ENCODE results near the gene MPRIP. TPM values are rescaled to one million over a fixed set of nuclear protein-coding genes. Genes with fewer than 3 reads are reported as not detected.

The MPRIP gene
- total and polyA plus RNA-seq, 2 of the 13 experiments (the other 11 are each of a cell fraction or from before 2014, with no cell fraction given), result 50.2 to 52.4 TPM

DNA sequence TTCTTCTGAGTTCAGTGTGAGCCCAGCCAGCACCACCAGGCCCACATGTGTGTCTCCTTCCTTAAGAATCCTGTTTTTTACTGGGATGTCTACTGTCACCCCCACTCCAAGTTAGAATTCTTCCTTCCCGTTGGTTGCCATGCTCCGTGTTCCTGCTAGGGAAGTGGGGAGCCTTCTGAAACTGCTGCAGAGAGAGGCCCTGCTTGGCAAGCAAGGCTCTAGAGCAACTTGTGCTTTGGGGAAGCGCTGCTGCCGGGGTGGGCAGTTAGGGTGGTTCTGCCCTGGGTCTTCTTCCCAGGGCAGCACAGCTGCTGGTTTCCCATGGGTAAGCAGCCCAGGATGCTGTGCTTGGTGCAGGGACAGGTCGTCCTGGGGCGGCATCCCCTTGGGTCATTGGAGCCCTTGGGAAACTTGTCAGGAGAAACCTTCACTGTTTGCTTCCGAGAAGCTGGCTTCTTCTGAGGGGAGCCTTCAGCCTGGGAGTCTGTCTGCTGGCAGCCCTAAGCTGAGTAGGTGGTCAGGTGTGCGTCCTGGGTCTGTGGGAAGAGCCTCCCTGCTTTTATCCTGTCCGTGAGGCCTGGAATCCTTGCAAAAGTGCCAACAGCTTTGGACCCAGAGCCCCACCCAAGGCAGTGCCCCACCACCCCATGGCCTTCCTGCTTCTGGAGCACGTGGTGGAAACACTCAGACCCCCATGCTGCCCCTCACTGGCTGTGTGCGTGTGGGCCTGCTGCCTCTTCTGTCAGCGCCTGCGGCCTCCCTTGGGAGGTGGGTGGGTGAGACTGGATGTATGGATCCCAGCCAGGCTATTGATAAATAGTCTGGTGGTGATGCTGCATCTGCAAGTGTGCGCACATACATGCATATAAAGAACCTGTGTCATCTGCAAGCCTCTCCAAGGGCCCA, 92.0 kb downstream of the MPRIP start (continued):
- TF ChIP-seq, protein P1, sequence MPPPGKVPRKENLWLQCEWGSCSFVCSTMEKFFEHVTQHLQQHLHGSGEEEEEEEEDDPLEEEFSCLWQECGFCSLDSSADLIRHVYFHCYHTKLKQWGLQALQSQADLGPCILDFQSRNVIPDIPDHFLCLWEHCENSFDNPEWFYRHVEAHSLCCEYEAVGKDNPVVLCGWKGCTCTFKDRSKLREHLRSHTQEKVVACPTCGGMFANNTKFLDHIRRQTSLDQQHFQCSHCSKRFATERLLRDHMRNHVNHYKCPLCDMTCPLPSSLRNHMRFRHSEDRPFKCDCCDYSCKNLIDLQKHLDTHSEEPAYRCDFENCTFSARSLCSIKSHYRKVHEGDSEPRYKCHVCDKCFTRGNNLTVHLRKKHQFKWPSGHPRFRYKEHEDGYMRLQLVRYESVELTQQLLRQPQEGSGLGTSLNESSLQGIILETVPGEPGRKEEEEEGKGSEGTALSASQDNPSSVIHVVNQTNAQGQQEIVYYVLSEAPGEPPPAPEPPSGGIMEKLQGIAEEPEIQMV (CRISPR knock-in tag; IDR thresholded peaks at IDR 0.05; ENCODE audit: low read depth), result no peak
- TF ChIP-seq ZNF234 (CRISPR knock-in tag; conservative IDR thresholded peaks at IDR 0.05) (no peak), ZNF256 (CRISPR knock-in tag; conservative IDR thresholded peaks at IDR 0.05) (no peak)
- TF ChIP-seq, protein P2, sequence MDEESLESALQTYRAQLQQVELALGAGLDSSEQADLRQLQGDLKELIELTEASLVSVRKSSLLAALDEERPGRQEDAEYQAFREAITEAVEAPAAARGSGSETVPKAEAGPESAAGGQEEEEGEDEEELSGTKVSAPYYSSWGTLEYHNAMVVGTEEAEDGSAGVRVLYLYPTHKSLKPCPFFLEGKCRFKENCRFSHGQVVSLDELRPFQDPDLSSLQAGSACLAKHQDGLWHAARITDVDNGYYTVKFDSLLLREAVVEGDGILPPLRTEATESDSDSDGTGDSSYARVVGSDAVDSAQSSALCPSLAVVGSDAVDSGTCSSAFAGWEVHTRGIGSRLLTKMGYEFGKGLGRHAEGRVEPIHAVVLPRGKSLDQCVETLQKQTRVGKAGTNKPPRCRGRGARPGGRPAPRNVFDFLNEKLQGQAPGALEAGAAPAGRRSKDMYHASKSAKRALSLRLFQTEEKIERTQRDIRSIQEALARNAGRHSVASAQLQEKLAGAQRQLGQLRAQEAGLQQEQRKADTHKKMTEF (CRISPR knock-in tag; IDR thresholded peaks at IDR 0.05), result no peak
- TF ChIP-seq, protein P3, sequence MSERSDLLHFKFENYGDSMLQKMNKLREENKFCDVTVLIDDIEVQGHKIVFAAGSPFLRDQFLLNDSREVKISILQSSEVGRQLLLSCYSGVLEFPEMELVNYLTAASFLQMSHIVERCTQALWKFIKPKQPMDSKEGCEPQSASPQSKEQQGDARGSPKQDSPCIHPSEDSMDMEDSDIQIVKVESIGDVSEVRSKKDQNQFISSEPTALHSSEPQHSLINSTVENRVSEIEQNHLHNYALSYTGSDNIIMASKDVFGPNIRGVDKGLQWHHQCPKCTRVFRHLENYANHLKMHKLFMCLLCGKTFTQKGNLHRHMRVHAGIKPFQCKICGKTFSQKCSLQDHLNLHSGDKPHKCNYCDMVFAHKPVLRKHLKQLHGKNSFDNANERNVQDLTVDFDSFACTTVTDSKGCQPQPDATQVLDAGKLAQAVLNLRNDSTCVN (CRISPR knock-in tag; IDR thresholded peaks at IDR 0.05; ENCODE audit: borderline replicate concordance), result no peak
- TF ChIP-seq, protein P4, sequence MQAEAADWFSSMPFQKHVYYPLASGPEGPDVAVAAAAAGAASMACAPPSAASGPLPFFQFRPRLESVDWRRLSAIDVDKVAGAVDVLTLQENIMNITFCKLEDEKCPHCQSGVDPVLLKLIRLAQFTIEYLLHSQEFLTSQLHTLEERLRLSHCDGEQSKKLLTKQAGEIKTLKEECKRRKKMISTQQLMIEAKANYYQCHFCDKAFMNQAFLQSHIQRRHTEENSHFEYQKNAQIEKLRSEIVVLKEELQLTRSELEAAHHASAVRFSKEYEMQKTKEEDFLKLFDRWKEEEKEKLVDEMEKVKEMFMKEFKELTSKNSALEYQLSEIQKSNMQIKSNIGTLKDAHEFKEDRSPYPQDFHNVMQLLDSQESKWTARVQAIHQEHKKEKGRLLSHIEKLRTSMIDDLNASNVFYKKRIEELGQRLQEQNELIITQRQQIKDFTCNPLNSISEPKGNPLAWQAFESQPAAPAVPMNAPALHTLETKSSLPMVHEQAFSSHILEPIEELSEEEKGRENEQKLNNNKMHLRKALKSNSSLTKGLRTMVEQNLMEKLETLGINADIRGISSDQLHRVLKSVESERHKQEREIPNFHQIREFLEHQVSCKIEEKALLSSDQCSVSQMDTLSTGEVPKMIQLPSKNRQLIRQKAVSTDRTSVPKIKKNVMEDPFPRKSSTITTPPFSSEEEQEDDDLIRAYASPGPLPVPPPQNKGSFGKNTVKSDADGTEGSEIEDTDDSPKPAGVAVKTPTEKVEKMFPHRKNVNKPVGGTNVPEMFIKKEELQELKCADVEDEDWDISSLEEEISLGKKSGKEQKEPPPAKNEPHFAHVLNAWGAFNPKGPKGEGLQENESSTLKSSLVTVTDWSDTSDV (CRISPR knock-in tag; IDR thresholded peaks at IDR 0.05), result no peak
